Ectodermal cell (in vitro differentiated cells): ENCODE data around the gene FAM9B.

Experiments used
- H3K27ac ChIP-seq: 2 replicates; pipeline ENCODE4 v1.7.0; 2013; ENCODE audit warnings: mild to moderate bottlenecking, low read depth, low read length; ENCODE audit not compliant: insufficient read depth, poor library complexity, severe bottlenecking
- H3K27me3 ChIP-seq: 2 replicates; pipeline ENCODE4 v1.7.0; 2013; ENCODE audit warnings: mild to moderate bottlenecking, low read length; ENCODE audit not compliant: insufficient read depth, control insufficient read depth, poor library complexity, severe bottlenecking
- H3K36me3 ChIP-seq: one replicate; pipeline ENCODE4 v1.7.0; 2013; ENCODE audit warnings: low read length; ENCODE audit not compliant: control insufficient read depth, insufficient read depth
- H3K4me1 ChIP-seq: one replicate; pipeline ENCODE4 v1.7.0; 2013; ENCODE audit warnings: low read length; ENCODE audit not compliant: control insufficient read depth, insufficient read depth
- H3K4me3 ChIP-seq: 2 replicates; pipeline ENCODE4 v1.7.0; 2013; ENCODE audit warnings: low read depth, low read length, control low read depth; ENCODE audit not compliant: insufficient read depth
- H3K9me3 ChIP-seq: 2 replicates; pipeline ENCODE4 v1.7.0; 2013; ENCODE audit warnings: mild to moderate bottlenecking, low read length, moderate library complexity; ENCODE audit not compliant: control insufficient read depth
- WGBS, 2 experiments: methylation state at CpG; one replicate each; pipeline ENCODE4 v1.1.7; 2013; ENCODE audit warnings: missing lambda C conversion rate in 2 of 2; 5-methylcytosine and 5-hydroxymethylcytosine counted together

FAM9B gene

DNA sequence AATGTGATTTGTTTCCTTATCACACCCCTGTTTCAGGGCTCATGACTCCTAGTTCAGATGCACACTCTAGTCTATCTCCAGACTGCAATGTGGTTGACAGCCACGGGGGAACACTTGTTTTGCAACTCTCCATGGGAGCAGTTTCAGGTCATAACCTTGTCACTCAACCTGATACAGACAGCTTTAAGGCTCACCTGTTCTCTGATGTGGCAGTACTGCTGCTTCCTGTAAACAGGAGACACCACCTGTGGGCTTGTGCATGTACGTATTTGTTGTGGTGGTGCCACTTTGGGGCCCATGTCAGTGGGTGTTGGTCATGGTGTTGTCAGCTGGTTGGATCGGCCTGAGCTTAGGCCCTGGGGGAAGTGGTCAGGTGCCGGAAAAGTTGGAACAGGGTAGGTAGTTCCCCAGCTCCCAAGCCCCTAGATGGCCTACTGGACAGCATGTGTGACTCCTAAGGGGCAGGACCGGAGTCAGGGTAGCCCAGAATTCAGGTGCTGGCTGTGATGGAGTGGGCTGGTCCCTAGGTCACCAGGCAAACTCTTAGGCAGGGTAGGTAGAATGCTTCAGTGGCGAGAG lies 46.2 kb downstream of the FAM9B start:
- Histone ChIP-seq H3K4me3 (no peak overlapping the region), H3K36me3 (no peaks in the 10 kb centered on the region), H3K27ac (no peak overlapping the region), H3K9me3 (no peaks in the 10 kb centered on the region), H3K27me3 (no peaks in the 10 kb centered on the region), H3K4me1 (no peaks in the 10 kb centered on the region)
- WGBS, 2 experiments, result 88 to 97% methylated on average over 6 of the region's 6 CpGs

DNA sequence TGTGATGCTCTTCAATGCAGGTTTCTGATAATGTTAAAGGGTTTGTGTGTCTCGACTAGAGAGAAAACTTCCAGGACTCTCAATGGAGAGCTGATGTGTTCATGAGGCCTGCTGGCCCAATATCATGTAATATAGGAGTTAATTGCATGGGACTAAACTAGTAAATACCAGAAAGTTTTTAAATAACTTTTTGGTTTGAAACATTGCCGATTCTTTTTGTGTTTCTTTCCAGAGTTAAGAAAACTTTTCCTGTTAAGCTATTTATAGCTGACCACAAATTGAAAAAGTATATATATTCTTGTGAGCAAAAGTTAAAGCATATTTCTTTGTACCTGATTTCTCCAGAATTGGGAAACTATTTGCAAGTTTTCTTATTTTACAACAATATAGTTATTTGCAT lies 49.7 kb downstream of the FAM9B start:
- no peaks in the 10 kb centered on the region for H3K4me1 ChIP-seq
- no peaks in the 10 kb centered on the region for H3K36me3 ChIP-seq
- no peaks in the 10 kb centered on the region for H3K27me3 ChIP-seq
- H3K9me3 ChIP-seq, result no peaks in the 10 kb centered on the region
- no peak overlapping the region for H3K27ac ChIP-seq
- no peak overlapping the region for H3K4me3 ChIP-seq
- WGBS, 2 experiments, result 88 to 100% methylated on average over 1 to 2 of the region's 2 CpGs

GRCh38 chrX:8981723-8982122 lies 52.2 kb downstream of the FAM9B start:
- Histone ChIP-seq H3K4me1 (no peaks in the 10 kb centered on the region), H3K27me3 (no peaks in the 10 kb centered on the region), H3K36me3 (no peaks in the 10 kb centered on the region), H3K4me3 (no peak overlapping the region), H3K27ac (no peak overlapping the region), H3K9me3 (no peaks in the 10 kb centered on the region)
- WGBS, 2 experiments, result 76% methylated on average over 2 of the region's 2 CpGs

- 82 to 95% methylated on average over 1 of the region's 1 CpG for WGBS, 2 experiments
- Histone ChIP-seq H3K36me3 (no peaks in the 10 kb centered on the region), H3K27me3 (no peaks in the 10 kb centered on the region), H3K9me3 (no peaks in the 10 kb centered on the region), H3K4me3 (no peak overlapping the region), H3K27ac (no peak overlapping the region), H3K4me1 (no peaks in the 10 kb centered on the region)
Measured at GRCh38 chrX:8980756-8981155, 53.2 kb downstream of the FAM9B start.
